ENCODE results near the gene TMEM39B.
"Not testable (repeated sequence)": the region's sequence is repeated elsewhere in the genome, so short reads cannot be mapped to it uniquely, and the experiment has no call there.

The TMEM39B gene

GRCh38 chr1:32071758-32072621, 749 bp upstream of the TMEM39B start:
- DNase-seq, result no peak

DNA sequence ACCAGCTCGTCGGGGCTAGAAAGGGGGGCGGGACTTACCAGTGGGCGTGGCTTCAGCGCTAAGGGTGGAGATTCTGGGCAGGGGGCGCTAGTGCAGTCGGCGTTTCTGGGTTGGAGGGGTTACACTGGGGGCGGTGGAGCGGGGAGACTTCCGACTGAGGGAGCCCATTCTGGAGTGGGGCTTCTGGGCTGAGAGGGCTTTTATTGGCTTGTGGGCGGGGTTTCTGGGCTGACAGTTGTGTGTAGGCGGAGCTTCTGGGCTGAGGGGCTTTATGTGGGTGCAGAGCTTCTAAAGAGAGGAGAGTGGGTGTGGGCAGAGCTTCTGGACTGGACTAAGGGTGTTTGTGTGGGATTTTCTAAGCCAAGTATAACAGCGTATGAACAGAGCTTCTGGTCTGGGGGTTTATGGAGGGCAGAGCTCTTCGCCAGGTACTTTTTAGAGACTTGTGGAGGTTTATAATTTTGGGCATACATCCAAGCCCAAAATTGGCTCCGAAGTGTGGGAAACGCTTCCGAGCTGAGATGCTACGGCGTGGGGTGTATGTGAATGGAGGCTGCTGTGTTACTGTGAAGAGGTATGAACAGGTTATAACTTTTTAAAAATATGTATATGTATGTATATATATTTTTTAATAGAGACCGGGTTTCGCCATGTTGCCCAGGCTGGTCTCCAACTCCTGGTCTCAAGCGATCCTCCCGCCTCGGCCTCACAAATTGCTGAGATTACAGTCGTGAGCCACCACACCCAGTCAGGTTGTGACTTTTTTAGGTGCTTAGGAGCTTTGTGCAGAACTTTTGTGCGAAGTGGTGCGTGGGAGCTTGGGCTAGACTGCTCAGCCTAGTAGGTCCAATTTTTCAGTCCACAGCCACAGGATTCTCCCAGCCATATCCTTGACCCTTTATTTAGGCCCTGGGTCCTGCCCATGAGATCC, 825 bp downstream of the TMEM39B start:
- no peak for DNase-seq

DNA sequence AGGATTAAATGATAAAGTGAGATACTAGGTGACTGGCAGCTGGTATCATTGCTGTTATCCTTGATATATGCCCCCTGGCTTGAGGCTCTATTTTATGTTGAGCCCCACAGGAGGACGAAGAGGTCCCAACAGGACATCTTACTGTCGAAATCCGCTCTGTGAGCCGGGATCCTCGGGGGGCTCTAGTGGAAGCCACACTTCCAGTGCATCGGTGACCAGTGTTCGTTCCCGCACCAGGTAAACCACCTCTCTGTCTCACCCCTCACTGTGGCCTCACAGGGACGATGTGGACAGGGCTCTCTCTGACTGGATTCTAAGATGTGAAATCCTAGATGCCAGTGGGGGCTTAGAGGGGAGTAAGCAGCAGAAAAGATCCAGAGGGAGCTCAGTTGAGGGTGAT, 2.1 kb downstream of the TMEM39B start:
- DNase-seq, result no peak

GRCh38 chr1:32077451-32077850, 4.7 kb downstream of the TMEM39B start:
- DNase-seq, result no peak

GRCh38 chr1:32082022-32082421, 9.3 kb downstream of the TMEM39B start:
- no peak for DNase-seq

GRCh38 chr1:32086381-32086780, 13.6 kb downstream of the TMEM39B start:
- not testable (repeated sequence) for DNase-seq

DNA sequence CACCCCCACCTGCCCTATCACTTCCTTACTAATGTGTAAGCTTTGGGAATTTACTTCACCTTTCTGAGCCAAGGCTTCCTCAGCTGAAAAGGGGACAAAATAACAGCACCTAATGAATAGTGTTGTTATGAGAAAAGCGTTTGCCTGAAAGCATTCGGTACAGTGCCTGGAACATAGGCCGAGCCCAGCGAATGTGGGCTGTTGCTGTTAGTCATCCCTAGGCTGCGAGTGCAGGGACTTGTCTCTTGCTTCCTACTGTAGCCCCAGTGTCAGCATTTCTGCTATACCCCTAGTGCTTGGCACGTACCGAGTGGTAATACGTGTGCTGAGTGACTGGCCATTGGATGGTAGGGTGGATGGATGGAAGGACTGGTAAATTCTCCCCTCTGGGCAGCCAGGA, 18.4 kb downstream of the TMEM39B start:
- DNase-seq, result no peak

DNA sequence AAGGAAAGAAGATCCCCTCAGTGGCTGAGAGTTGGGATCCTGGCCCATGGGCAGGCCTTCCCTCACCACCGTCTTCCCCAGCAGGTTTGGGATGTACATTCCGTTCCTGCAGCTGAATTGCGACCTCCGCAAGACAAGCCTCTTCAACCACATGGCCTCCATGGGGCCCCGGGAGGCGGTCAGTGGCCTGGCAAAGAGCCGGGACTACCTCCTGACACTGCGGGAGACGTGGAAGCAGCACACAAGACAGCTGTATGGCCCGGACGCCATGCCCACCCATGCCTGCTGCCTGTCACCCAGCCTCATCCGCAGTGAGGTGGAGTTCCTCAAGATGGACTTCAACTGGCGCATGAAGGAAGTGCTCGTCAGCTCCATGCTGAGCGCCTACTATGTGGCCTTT, 18.9 kb downstream of the TMEM39B start:
- DNase-seq, result no peak

GRCh38 chr1:32094746-32095521, 22.2 kb downstream of the TMEM39B start:
- no peak for DNase-seq

GRCh38 chr1:32099426-32099825, 26.7 kb downstream of the TMEM39B start:
- no peak for DNase-seq

GRCh38 chr1:32100359-32100758, 27.6 kb downstream of the TMEM39B start:
- no peak for DNase-seq

DNA sequence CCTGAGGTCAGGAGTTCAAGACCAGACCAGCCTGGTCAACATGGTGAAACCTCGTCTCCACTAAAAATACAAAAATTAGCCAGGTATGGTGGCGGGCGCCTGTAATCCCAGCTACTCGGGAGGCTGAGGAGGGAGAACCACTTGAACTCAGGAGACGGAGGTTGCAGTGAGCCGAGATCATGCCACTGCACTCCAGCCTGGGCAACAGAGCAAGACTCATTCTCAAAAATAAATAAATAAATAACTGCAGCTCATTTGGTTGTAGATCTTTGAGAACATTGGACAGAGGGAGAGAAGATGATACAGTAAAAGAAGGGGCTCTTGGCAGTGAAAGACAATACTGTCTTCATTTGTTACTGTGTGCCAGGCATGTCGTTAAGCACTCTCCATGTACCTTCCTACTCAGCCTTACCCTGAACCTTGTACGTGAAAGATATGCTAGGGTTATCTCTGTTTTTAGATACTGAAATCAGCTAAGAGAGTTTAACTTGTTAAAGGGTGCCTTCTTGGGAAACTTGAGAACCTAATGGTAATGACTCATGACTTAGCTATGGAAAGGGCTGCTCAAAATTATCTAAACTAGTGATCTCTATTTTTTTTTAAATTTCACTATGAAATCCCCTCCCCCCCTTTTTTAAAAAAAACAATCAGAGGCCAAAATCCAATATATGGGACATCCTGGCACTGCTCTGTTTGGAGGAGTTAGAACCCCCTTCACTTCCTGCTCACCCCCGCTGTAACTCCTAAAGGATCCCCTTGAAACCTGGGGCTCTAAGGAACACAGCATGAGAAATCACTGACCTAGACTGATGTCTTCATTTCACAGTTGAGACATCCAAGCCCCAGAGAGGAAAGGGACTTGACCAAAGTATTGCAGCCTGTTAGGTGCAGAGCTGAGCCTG, 28.3 kb downstream of the TMEM39B start:
- DNase-seq, result no peak

DNA sequence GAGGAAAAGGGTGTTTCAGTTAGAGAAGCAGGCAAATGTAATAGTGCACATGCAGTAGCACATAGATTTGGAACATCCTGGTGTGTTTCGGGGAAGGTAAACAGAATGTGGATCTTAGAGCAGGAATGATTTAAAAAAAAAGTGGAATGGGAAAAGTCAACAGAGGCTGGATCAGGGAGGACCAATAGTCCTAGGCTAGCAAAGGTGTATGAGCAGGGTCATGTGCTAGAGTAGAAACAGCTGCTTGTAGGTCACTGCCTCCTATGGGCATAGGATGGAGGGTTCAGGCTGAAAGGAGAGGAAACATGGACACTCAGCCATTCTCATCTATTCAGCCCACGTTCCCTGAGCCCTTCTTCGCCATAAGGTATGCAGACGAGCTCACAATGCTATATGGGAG, 31.4 kb downstream of the TMEM39B start:
- no peak for DNase-seq

- no peak for DNase-seq
Observed at GRCh38 chr1:32105338-32105737, 32.6 kb downstream of the TMEM39B start.

DNA sequence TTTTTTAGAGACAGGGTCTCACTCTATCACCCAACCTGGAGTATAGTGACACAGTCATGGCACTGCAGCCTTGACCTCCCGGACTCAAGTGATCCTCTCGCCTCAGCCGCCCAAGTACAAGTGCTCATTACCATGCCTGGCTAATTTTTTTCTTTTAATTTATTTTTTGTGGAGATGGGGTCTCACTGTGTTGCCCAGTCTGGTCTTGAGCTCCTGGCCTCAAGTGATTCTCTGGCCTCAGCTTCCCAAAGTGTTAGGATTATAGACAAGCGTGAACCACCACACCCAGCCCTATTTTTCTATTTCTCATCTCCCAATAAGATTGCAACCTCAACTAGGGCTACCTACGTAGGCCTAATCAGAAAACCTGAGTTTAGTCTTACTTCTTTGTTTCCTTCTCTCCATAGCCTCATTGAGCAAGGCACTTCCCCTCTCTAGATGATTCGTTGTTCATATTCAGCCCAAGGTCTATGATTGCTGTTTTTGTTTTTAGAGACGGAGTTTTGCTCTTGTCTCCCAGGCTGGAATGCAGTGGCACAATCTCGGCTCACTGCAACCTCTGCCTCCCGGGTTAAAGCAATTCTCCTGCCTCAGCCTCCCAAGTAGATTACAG, 34.0 kb downstream of the TMEM39B start:
- no peak for DNase-seq

- peak; percentile 88 for DNase-seq
Observed at GRCh38 chr1:32107742-32108661, 35.3 kb downstream of the TMEM39B start, which contains the start of gene KPNA6. Gene KPNA6, plus strand, starts transcription at chr1:32108056. Its CDS starts 75 bp downstream, at chr1:32108131.

- no peak for DNase-seq
Observed at GRCh38 chr1:32111040-32111623, 38.4 kb downstream of the TMEM39B start.

GRCh38 chr1:32111789-32112188, 39.0 kb downstream of the TMEM39B start:
- DNase-seq, result no peak

- no peak for DNase-seq
Observed at GRCh38 chr1:32112806-32113375, 40.2 kb downstream of the TMEM39B start.

All from activated effector memory CD4-positive, alpha-beta T cell treated with Interleukin-2 at 50 U/mL for 16 hours (primary cell).